Left ventricle myocardium inferior (tissue), 1 donor: ENCODE measurements around the gene PIF1. TPM values are rescaled to one million over a fixed set of nuclear protein-coding genes. Genes with fewer than 3 reads are reported as not detected.
"Not testable (repeated sequence)": the region's sequence is repeated elsewhere in the genome, so short reads cannot be mapped to it uniquely, and the experiment has no call there.

Experiments
- DNase-seq: peaks from one replicate; pipeline ENCODE4 v3.0.0-alpha.2; 2020
- H3K27ac ChIP-seq: fragments of 200-600 bp; replicated peaks from 2 replicates; pipeline ENCODE4 v1.8.0; 2021
- H3K27me3 ChIP-seq: fragments of 200-600 bp; 2 replicates; pipeline ENCODE4 v1.8.0; 2021; ENCODE audit warnings: low read depth
- H3K36me3 ChIP-seq: fragments of 200-600 bp; 2 replicates; pipeline ENCODE4 v1.8.0; 2021
- H3K4me1 ChIP-seq: fragments of 200-600 bp; 2 replicates; pipeline ENCODE4 v1.8.0; 2021
- H3K4me3 ChIP-seq: fragments of 200-600 bp; 2 replicates; pipeline ENCODE4 v1.8.0; 2021; ENCODE audit warnings: mild to moderate bottlenecking, moderate library complexity
- H3K9me3 ChIP-seq: fragments of 200-600 bp; replicated peaks from 2 replicates; pipeline ENCODE4 v1.8.0; 2021
- intact Hi-C: fragments of 100-400 bp; cut with micrococcal nuclease; formaldehyde crosslinking; loops from one replicate; pipeline ENCODE4 v1.11.0; 2022
- total RNA-seq: library from RNA; stranded (reverse); fragmentation: NEBNext Ultra II Directional; extraction: Animal tissue kit (Norgen Biotek cat#: 25700); gene quantifications from one replicate; pipeline ENCODE4 v1.2.1, GENCODE V29; 2021
- TF ChIP-seq, protein P1 (sequence below): fragments of 200-600 bp; IDR thresholded peaks from 2 replicates; pipeline ENCODE4 v1.8.0; 2021; ENCODE audit warnings: antibody characterized with exemption, mild to moderate bottlenecking, borderline replicate concordance
- donor health status: DM: no; HTN: yes; CAD: no; lungs with severe emphysema.

The PIF1 gene
- total RNA-seq, 1 donor from 2014 or later = 0.41 TPM

DNA sequence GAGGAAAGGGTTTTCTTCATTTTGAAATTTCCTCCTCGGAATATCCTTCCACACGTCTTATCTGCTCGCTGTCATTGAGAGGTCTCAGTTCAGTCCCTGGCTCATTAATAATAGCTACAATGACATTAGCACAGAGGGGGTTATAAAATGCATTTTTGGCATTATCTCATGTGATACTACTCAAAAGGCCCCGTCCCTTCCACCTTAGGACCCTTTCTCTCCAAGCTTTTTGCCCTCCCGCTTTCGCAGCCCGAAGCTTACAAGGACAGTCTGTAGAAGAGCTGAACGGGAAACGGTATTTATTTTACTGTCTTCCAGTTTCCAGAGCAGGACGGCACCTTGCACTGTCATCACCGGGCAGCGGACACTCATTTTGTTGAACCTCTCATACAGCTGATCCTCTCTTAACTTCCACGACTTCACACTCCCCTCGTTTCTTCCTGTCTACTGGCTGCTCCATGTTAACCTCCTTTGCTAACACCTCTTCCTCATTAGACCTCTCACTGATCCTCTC is 10.6 kb upstream of the PIF1 start:
- no peak for DNase-seq
- H3K36me3 ChIP-seq = no peaks in the 10 kb centered on the region
- H3K4me3 ChIP-seq = peak overlapping the region; percentile 50
- TF ChIP-seq, protein P1, sequence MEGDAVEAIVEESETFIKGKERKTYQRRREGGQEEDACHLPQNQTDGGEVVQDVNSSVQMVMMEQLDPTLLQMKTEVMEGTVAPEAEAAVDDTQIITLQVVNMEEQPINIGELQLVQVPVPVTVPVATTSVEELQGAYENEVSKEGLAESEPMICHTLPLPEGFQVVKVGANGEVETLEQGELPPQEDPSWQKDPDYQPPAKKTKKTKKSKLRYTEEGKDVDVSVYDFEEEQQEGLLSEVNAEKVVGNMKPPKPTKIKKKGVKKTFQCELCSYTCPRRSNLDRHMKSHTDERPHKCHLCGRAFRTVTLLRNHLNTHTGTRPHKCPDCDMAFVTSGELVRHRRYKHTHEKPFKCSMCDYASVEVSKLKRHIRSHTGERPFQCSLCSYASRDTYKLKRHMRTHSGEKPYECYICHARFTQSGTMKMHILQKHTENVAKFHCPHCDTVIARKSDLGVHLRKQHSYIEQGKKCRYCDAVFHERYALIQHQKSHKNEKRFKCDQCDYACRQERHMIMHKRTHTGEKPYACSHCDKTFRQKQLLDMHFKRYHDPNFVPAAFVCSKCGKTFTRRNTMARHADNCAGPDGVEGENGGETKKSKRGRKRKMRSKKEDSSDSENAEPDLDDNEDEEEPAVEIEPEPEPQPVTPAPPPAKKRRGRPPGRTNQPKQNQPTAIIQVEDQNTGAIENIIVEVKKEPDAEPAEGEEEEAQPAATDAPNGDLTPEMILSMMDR = peak; percentile 11
- no peaks in the 10 kb centered on the region for H3K9me3 ChIP-seq
- intact Hi-C loops = no loop called here
- H3K27ac ChIP-seq = peak overlapping the region; percentile 79
- H3K27me3 ChIP-seq = no peaks in the 10 kb centered on the region
- H3K4me1 ChIP-seq = peaks cover 15% of the 10 kb centered on the region

DNA sequence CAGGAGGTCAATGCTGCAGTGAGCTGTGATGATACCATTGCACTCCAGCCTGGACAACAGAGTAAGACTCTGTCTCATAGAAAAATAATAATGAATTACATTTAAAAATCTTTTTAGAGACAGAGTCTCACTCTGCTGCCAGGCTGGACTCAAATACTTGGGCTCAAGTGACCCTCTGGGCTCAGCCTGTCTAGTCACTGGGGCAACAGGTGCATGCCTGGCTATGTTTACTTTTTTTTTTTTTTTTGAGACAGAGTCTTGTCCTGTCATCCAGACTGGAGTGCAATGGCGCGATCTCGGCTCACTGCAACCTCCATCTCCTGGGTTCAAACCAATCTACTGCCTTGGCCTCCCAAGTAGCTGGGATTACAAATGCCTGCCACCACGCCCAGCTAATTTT is 8.2 kb upstream of the PIF1 start:
- Histone ChIP-seq H3K4me3 (no peak overlapping the region), H3K27me3 (no peaks in the 10 kb centered on the region), H3K27ac (no peak overlapping the region), H3K4me1 (peaks cover 5% of the 10 kb centered on the region), H3K36me3 (no peaks in the 10 kb centered on the region), H3K9me3 (no peaks in the 10 kb centered on the region)
- intact Hi-C loops = no loop called here
- TF ChIP-seq, protein P1 = no peak
- DNase-seq = no peak

DNA sequence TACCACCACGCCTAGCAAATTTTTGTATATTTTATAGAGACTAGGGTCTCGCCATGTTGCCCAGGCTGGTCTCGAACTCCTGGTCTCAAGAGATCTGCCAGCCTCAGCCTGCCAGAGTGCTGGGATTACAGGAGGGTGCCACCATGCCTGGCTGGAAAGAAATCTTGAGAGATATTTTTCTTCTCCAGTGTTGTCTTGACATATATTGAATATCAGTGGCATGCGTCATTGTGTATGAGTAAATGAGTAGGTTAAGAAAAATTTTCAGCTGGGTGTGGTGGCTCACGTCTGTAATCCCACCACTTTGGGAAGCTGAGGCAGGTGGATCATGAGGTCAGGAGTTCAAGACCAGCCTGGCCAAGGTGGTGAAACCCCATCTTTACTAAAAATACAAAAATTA is 3.5 kb upstream of the PIF1 start:
- intact Hi-C loops = no loop called here
- TF ChIP-seq, protein P1 = no peak
- Histone ChIP-seq H3K4me1 (peaks cover 21% of the 10 kb centered on the region), H3K9me3 (no peaks in the 10 kb centered on the region), H3K27me3 (no peaks in the 10 kb centered on the region), H3K4me3 (no peak overlapping the region), H3K36me3 (no peaks in the 10 kb centered on the region), H3K27ac (no peak overlapping the region)
- no peak for DNase-seq

DNA sequence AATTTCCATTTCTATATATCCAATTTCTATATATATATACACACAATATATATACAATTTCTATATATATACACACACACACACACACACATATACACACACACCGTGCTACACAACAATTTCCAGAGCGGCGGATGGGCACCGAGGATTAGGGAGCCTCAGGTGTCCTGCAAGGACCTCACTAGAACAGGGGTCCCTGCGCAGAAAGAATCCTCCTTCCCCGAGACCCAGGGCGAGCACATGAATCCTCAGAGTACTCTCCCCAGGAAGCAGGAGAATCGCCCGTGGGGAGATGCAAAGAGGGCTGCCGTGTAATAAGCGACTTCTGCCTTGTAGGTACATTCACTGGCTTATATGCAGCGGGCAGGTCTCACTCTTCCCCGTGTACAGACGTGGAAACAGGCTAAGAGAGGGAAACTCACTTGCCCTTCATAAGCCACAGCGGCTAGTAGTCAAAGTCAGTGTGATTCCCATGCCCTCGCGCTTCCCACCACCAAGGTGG is 467 bp downstream of the PIF1 start:
- Histone ChIP-seq H3K36me3 (no peaks in the 10 kb centered on the region), H3K4me1 (peaks cover 31% of the 10 kb centered on the region), H3K4me3 (peak overlapping the region; percentile 70), H3K9me3 (no peaks in the 10 kb centered on the region), H3K27me3 (peaks cover 6% of the 10 kb centered on the region), H3K27ac (no peak overlapping the region)
- intact Hi-C loops = no loop called here
- TF ChIP-seq, protein P1 = no peak
- DNase-seq = no peak

DNA sequence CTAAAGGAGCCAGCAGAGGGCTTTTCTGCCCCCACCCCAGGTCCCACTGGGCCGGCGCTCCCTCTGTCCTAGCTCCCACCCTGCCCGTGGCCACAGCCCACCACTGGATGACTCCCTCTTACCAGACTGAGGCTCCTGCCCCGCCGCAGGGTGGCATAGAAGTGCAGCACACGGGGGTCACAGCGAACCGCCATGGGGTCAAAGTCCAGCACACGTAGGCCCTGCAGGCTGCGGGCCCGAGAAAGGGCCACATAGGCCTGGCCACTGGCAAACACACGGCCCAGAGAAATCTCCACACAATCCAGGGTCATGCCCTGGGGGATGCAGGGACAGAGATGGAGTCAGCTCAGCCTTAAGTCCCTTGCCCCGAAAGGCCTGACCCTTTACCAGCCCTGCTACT is 9.0 kb downstream of the PIF1 start:
- Histone ChIP-seq H3K4me1 (peaks cover 7% of the 10 kb centered on the region), H3K27me3 (no peaks in the 10 kb centered on the region), H3K4me3 (no peak overlapping the region), H3K27ac (no peak overlapping the region), H3K9me3 (no peaks in the 10 kb centered on the region), H3K36me3 (no peaks in the 10 kb centered on the region)
- DNase-seq = no peak
- intact Hi-C loops = no loop called here
- TF ChIP-seq, protein P1 = no peak

DNA sequence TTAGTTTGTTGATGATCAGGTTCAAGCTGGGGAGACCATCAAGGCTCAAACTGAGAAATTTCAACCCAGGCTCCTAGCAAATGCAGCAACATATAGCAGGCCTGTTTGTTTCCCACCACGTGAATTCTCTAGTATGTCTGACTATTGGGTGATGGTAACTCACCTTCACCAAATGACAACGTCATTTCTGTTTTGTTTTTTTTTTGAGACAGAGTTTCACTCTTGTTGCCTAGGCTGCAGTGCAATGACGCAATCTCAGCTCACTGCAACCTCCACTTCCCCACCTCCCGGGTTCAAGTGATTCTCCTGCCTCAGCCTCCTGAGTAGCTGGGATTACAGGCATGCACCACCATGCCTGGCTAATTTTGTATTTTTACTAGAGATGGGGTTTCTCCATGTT is 10.5 kb downstream of the PIF1 start:
- DNase-seq, H3K36me3 ChIP-seq, H3K9me3 ChIP-seq, H3K27me3 ChIP-seq, H3K27ac ChIP-seq, H3K4me3 ChIP-seq, intact Hi-C loops: not testable (repeated sequence)
- peaks cover 12% of the 10 kb centered on the region for H3K4me1 ChIP-seq

DNA sequence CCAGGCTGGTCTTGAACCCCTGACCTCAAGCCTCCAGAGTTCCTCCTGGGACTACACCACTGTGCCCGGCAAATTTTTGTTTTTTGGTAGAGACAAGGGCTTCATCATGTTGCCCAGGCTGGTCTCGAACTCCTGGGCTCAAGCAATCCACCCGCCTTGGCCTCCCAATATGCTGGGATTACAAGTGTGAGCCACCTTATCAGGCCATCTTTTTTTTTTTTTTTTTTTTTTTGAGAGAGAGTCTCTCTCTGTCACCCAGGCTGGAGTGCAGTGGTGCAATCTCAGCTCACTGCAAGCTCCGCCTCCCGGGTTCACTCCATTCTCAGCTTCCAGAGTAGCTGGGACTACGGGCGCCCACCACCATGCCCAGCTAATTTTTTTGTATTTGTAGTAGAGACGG is 11.2 kb downstream of the PIF1 start:
- intact Hi-C loops, H3K4me3 ChIP-seq, DNase-seq: not testable (repeated sequence)

More for the DNA sequence above, 11.2 kb downstream of the PIF1 start:
- H3K9me3 ChIP-seq, H3K27me3 ChIP-seq, H3K36me3 ChIP-seq, H3K27ac ChIP-seq: not testable (repeated sequence)
- peaks cover 16% of the 10 kb centered on the region for H3K4me1 ChIP-seq
